Astrocyte (in vitro differentiated cells and primary cell): ENCODE data around the gene COL12A1.

Experiments
- EZH2 ChIP-seq: IDR thresholded peaks from 2 replicates; pipeline ENCODE4 v1.6.1; 2012; ENCODE audit warnings: mild to moderate bottlenecking, low read length, inconsistent platforms; ENCODE audit not compliant: insufficient read depth
- TF ChIP-seq, protein P1 (sequence below): IDR thresholded peaks from 2 replicates; pipeline ENCODE4 v1.5.1; 2011; ENCODE audit warnings: low read depth, mild to moderate bottlenecking, inconsistent platforms, low read length, moderate library complexity; ENCODE audit not compliant: insufficient read depth

DNA sequence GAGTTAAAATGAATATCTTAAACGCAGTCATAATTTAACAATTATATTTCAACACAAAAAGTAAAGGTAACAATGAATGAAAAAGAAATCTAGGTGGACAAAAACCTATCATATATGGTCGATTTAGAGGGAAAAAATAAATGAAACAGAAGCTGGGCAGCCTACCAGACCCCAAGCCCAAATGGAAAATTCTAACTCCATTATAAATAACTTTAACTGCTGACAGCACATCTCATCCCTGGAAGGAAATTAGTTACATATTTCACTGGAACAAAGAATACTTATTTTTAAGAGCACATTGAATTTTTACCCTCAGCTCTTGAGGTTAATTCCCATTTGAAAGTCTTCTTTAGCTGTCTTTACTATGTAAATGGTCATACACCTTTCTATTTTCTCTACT is 39.1 kb downstream of the COL12A1 start:
- TF ChIP-seq, protein P1, sequence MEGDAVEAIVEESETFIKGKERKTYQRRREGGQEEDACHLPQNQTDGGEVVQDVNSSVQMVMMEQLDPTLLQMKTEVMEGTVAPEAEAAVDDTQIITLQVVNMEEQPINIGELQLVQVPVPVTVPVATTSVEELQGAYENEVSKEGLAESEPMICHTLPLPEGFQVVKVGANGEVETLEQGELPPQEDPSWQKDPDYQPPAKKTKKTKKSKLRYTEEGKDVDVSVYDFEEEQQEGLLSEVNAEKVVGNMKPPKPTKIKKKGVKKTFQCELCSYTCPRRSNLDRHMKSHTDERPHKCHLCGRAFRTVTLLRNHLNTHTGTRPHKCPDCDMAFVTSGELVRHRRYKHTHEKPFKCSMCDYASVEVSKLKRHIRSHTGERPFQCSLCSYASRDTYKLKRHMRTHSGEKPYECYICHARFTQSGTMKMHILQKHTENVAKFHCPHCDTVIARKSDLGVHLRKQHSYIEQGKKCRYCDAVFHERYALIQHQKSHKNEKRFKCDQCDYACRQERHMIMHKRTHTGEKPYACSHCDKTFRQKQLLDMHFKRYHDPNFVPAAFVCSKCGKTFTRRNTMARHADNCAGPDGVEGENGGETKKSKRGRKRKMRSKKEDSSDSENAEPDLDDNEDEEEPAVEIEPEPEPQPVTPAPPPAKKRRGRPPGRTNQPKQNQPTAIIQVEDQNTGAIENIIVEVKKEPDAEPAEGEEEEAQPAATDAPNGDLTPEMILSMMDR: no peak
- TF ChIP-seq EZH2: no peak
